Measurements from ENCODE around the gene HECW1.
"Not testable (repeated sequence)": the region's sequence is repeated elsewhere in the genome, so short reads cannot be mapped to it uniquely, and the experiment has no call there.

Gene HECW1

DNA sequence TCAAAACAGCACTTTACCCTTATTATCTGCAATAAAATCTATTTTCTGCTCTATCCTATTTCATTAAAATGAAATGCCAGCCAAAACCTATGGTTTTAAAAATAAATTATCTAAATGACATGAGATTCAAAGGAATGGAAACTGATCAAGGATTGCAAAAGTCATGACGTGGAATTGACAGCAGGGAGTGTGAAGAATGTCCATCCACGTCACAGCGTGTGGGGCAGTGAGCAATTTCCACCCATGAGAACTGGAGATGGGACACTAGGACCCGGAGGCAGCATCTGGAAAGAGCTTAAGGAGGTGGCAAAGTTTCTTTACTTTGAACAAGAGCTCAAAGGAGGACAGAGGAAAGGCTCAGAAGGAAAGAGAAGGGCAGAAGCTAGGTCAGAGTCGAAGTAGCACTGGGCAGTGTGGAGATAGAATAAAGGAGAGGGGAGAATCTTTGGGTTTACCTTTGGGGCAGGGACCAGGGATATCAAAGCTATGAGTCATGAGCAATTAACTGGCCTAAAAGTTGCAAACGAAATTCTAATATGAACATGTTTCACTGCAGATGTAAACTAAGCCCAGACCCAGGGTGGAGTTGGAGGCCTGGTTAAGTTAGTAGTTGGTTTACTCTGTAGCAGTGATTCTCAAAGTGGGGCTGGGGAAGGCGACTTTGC lies 445.5 kb downstream of the HECW1 start:
- DNase-seq, result no peak

DNA sequence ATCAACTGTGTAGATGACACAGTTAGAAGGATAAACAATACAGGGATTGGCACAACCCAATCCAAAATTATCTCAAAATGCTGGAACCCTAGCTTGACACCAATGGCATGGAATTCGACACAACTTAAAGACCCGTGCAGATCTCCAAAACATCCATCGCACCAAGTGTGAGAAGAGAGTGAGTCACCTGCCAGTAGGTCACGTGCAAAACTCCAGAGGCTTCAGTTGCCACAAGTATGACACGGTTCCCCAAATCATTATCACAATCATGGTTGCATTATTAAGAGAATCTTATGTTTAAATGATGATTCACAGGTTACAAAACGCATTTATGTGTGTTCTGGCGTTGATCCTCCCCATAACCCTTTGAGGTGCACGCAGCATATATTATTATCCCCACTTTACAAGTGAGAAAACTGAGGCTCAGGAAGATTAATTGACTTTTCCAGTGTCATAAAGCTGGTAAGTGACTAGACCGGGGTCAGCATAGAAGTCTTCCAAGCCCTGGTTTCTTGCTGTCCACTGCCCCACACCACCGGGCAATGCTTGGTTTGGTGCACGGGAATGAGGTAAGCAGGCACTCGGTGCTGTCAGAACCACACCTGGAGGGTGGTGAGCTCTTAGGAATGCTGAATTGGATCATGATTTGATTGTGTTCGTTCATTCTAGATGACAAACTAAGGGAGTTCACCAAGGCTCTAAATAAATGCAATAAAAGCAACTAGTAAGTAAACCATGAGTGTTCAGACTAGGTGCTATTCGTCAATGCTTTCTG lies 446.9 kb downstream of the HECW1 start:
- no peak for DNase-seq

DNA sequence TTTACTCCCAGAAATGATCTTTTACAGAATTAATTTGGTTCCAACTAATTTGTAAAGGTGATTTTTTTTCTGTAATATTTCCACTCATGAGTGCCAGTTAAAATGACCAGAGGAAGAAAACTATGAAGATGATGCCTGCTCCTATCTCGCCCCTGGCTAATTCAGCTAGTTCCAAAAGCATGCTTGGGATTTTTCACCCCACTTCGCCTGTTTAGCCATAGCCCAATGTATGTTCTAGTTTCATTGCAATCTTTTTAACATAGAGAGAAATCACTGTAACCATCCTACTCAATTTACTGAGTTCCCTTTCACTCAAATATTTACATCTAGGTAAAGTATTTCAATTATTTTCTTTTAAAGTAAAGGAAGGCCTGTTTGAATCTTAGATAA lies 447.5 kb downstream of the HECW1 start:
- DNase-seq, result no peak

DNA sequence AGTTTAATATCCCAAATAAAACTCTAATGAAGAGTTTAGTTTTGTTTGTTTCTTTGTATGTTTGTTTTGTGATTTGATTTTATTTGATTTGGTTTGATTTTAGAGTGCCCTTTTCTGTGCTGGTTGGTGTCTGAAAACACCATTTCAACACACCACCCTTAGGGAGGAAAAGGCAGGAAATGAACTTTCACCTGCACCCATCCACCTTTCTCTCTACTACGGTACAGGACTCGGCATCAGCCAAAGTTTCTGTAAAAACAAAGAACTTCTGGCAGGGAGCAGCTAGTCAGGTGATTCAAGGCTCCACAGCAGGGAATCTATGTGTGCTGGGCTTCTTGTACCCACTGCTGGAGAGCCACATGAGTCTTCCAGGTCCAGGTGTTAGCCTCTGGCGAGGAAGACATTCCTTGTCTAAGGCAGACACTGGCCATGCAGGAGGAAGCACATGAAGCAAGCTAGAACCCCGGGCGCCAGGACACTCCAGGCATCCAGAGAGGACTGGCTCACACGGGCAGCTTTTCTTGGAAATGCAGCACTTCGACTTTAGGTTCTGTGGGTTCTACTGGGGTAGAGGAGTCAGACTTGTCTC lies 448.4 kb downstream of the HECW1 start:
- DNase-seq, result no peak

DNA sequence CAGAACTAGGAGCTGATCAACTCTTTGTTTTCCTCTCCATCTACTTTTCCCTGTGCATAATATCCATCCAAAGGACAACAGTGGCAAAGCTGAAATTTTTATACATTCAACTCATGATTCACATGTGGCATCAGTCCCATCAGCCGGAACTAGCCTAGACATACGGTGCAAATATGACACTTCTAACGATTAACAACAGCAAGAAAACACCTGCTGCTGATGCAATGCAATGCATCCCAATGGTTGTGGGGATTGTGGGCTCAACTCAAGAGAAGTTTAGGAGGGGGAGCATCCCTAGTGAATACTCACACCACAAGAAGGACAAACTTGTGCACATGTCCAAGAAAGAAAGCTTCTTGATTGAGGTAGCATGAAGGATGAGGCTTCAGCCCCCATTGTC lies 449.9 kb downstream of the HECW1 start:
- DNase-seq, result no peak

DNA sequence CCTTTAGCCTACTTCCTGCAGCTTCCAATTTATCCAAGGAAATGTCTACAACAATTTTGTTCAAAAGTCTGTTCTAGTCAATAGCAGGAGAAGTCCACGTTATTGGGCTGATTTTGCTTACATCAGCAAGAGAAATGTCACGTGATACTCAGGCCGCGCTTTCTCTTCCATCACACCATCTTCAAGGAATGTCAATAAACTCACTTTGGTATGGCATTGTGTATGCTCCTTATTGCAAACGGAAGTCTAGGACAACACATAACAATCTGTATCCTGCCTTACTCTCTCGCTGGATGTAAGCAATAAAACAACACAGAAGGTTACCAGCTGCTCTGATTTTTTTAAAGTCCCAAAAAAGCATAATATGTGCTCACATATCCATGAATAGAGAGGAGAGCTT lies 453.3 kb downstream of the HECW1 start:
- no peak for DNase-seq

DNA sequence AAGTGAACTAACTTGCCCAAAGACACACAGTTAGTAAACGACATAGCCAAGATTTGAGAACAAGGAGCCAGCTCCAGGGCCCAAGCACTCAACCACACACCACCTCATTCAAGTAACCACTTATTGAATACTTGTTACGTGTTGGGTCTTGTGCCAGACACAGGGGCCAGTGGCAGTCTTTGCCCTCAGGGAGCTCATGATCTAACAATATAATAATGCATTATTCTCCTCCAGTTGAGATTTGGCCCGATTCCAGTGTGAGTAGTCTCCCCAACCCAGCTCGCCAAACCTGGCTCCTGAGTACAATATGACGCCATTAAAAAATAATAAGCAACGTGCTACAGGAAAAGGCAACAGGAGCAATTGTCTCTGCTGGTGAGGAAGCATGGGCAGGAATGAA lies 456.1 kb downstream of the HECW1 start:
- no peak for DNase-seq

DNA sequence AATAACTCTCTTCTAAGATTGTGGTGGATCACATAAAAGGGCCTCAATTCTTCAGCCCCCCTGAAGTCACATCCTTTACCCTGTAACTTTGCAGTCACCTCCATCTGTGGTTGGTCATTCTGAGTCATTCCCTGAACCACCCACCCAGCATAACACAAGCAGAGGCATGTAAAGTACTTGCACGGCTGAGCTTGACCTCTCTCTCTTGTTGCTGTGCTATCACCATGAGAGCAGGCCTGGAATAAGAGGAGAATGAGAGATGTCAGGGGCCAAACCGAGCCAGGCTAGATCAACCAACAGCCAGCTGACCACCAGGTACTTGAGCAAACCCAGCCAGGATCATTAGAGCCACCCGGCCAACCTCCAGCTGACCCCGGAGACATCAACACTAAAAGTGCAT lies 457.0 kb downstream of the HECW1 start:
- DNase-seq, result no peak

DNA sequence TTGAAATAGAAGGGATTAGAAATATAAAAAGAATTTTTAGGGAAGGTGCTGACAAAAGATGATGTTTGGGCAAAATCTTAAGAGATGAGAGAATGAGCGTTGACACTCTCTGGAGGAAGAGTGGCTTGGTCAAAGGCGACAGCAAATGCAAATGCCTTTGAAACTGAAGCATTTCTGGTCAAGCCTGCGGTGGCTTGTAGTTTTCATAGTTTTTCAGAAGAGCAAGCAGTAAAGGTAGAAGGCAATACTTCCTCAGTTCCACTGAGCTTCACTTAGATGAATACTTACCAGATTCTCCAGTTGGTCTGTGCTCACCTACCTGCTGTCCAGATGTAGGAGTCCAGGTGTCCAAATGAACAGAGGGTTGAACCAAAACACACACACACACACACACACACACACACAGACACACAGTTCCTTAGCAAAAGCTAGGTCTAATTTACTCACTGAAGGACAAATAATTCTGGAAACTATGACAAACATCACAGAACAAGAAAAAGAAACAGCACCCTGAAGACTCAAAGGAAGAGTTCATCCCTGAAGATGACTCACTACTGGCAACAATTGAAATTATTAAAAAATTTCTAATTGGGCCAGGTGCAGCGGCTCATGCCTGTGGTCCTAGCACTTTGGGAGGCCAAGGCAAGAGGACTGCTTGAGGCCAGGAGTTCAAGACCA lies 458.4 kb downstream of the HECW1 start:
- DNase-seq, result no peak

DNA sequence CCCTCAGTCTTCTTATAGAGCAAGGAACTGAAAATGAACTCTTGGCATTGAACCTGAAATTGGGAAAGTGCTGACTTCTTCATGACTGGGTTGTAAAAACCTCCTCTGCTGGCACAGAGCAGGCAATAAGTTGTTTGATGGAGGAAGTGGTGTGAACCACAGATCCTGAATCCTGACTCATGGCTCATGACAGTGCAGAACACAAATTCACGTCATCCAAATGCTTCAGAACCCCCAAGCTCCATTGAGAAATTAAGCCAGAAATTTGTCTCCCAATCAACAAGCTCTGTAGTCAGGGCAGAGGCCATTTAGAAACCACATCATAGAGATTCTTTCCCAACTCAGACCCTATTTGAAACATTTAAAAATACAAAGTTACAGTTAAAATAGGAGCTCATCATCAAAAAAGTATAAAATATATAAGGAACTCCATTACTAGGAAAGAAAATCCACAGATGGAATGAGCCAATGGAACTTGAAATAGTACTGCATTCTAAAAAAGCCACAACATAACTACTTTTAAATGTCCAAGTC lies 460.1 kb downstream of the HECW1 start:
- peak; percentile 55 for DNase-seq

DNA sequence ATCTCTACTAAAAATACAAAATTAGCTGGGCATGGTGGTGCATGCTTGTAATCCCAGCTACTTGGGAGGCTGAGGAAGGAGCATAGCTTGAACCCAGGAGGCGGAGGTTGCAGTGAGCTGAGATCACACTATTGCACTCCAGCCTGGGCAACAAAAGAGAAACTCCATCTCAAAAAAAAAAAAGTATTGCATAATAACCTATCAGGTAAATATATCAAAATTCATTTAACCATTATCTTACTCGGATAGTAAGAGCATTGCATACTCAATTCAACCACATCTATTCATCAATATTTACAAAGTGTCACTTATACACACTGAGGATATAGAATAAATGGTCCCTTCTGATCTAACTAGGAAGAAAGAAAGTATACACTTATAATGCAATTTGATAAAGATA lies 461.4 kb downstream of the HECW1 start:
- DNase-seq, result not testable (repeated sequence)

DNA sequence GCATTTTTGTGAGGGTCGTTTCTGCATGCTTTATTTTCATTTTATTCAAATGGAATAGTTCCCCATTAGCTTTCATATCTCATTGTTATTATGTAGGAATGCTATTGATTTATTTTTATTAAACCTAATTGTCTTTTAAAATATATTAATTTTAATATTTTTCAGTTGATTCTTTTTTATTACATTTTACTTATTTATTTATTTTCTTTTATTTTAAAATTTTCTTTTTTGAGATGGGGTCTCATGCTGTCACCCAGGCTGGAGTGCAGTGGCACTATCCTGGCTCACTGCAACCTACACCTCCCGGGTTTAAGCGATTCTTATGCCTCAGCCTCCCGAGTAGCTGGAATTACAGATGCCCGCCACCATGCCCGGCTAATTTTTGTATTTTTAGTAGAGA lies 463.1 kb downstream of the HECW1 start:
- DNase-seq, result no peak

DNA sequence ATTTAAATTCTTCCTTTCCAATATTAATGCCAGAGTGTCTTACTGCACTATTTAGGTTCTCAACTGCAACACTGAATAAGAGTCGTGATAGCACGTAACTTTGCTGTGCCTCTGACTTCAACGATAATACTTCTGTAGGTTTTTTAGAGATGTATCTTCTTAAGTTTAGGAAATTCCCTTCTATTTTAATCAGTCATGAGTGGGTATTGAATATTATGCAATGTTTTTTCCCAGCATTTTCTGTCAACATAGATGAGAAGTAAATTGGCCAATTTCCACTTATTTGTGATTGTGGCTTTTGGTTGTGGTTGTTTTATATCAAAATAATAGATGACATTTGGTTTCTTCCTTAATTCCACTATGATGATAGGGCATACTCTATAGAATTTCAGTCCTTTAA lies 463.8 kb downstream of the HECW1 start:
- DNase-seq, result no peak

DNA sequence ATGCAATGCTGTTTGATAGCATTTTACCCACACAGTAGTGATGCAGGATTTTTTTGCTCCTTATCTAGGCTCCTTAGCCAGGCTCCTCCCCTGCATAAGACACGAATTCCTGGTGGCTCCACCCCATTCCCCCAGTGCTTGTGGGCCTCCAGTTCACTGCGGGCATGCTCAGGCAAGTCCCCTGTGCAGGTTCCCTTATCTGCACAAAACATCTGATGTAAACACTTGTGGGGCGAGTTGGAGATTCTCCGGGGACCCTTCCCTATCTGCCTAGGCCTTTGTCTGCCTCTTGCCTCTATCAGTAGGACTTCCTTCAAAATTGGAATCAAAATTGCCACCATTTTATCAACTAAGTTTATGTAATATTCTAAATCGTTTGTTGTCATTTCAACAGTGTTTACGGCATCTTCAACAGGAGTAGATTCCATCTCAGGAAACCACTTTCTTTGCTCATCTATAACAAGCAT lies 465.1 kb downstream of the HECW1 start:
- DNase-seq, result no peak

DNA sequence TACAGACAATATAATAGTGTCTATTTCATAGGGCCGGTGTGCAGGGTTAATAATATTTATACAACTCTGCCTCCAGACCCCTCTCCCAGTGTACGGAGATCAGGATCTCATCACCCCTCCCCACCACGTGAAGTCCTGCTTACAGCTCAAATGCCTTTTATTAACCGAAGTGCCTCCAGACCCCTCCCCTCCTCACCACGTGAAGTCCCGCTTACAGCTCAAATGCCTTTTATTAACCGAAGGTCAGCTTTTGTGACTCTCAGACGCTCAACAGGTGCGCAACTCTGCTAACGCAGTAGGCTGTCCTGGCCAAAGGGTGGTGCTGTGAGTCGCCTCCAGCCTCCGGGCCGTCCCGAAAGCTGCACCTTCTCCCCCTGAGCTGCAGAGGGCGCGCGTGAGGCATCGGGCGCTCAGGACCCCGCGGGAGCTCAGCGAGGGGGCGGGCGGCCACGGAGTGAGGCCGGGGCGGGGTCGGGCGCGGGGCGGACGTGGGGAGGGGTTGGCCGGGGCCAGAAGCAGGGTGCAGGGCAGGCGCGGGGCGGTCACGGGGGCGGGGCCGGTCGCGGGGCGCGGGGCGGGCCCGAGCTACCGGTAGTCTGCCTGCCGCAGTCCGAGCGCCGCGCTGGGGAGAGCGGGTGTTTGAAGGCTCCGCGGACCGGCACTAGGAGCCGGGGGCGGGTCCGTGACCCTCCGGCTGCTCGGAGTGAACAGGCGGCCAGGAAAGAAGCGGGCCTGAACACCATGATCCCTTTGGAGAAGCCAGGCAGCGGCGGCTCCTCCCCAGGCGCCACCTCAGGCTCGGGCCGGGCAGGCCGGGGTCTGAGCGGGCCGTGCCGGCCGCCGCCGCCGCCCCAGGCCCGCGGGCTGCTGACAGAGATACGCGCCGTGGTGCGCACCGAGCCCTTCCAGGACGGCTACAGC lies 470.3 kb downstream of the HECW1 start, which contains the start of gene STK17A:
STK17A (plus strand) TSS at position 606 of the 921 bp plus-strand sequence; CDS start at position 742, 136 bp downstream.
- peak; percentile 92 for DNase-seq

DNA sequence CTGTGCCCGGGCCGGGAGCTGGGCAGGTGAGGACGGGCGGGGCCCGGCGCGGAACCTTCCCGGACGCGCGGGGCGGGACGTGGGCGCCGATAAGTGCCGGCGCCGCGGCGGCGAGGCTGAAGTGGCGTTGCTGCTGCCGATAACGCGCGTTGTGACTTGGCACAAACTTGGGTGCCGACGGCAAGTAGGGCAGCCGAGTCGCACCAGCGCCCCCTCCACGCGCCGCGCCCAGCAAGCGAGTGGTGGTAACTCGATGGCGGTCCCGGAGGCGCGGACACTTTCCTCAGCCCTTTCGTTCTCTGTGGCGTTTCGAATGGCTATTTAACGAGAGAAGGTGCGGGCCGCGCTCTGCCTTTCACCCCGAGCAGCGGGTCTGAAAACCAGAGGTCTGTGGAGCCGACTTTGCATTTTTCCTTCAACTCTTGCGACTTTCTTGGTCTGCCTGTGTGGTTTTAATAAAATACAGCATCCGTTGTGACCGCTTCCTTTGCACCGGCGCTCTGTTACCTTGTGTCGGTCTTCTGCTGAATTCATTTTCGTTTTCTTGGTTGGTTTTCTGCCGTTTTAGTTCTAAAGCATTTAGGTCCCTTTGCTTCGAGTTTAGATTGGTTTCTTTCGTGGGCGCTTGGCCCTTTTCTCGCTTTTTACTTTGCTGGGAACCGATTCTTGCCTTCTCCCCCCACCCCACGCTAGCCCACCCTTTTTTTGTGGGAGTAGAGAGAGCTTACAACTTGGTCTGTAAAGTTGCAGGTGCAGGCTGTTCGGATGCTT lies 471.2 kb downstream of the HECW1 start:
- peak; percentile 75 for DNase-seq

DNA sequence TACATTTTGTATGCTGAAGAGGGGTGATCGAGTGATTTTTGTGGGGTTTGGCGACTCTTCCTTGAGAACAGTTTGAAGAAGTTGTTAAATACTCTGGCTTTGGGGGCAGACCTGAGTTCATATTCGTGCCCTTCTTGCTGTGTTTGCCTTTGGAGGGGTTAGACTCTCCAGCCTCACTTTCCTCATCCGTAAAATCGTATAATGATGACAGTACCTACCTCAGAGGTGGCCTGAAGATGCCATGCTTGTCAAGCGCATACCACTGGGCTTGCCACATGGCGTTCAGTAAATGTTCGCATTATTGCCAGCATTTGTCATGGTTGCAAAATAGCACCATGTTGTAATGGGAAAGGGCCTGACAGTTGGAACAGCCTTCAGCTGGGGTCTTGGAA lies 471.7 kb downstream of the HECW1 start:
- peak; percentile 49 for DNase-seq

DNA sequence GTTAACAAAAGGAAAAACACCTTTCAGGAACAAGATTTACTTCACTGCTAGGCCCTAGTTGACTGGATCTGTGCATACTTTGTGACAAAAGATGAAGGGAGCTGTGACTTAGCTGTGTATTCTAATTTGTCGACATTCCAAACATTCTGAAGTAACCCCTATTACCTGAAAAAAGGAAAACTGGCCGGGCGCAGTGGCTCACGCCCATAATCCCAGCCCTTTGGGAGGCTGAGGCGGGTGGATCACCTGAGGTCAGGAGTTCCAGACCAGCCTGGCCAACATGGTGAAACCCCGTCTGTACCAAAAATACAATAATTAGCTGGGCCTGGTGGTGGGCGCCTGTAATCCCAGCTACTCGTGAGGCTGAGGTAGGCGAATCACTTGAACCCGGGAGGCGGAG lies 472.3 kb downstream of the HECW1 start:
- peak; percentile 24 for DNase-seq

DNA sequence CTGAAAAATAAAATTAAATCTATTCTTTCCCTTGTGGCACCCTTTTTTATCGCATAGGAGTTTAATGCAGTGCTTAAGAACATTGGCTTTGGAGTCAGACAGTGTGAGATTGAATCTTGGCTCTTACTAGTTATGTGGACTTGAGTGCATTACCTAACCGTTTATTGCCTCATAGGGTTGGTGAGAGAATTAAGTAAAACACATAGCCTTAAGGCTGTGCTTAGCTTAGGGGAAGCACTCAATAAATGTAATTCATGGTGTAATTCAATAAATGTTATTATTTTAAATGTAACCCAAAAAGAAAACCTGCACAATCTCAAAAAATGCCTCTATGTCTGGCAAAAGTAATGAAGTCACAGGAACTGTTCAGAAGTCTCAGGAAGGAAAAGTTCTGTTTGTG lies 473.1 kb downstream of the HECW1 start:
- DNase-seq, result no peak

DNA sequence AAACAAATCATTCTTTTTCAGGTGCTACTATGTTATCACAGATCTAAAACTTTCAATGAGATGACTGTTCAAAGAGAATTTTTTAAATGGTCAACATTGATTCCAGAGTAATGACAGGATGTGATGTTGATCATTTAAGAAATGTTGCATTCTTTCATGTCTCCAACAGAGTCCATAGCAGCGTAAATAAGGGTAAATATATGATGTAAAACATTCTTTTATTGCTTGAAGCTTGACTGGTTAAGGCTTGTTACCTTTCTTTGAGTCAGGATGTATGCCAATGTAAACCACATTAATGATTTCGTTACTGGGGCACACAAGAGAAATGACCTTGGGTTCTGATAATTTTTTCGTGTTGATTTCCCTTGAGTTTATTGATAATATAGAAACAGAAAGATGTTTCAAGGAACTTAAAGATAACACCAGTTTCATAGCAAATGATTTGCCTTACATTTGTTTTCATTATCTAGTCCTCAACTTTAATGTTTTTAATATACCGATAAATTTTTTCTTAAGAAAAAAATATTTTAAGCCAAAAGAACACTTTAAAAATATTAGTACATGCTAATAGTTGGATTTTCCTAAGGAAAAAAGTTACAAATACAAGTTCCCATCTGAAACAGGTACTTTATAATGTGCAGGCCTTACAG lies 473.9 kb downstream of the HECW1 start:
- no peak for DNase-seq
